Measurements from ENCODE around the gene CTDSPL.

CTDSPL gene

GRCh38 chr3:37888421-37888820 lies 26.7 kb downstream of the CTDSPL start:
- no peak for DNase-seq (ENCODE audit: low spot score)
- Histone ChIP-seq H3K4me3 (no peak overlapping the region), H3K27ac (no peak overlapping the region)
- TF ChIP-seq, protein P1, sequence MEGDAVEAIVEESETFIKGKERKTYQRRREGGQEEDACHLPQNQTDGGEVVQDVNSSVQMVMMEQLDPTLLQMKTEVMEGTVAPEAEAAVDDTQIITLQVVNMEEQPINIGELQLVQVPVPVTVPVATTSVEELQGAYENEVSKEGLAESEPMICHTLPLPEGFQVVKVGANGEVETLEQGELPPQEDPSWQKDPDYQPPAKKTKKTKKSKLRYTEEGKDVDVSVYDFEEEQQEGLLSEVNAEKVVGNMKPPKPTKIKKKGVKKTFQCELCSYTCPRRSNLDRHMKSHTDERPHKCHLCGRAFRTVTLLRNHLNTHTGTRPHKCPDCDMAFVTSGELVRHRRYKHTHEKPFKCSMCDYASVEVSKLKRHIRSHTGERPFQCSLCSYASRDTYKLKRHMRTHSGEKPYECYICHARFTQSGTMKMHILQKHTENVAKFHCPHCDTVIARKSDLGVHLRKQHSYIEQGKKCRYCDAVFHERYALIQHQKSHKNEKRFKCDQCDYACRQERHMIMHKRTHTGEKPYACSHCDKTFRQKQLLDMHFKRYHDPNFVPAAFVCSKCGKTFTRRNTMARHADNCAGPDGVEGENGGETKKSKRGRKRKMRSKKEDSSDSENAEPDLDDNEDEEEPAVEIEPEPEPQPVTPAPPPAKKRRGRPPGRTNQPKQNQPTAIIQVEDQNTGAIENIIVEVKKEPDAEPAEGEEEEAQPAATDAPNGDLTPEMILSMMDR (IDR thresholded peaks at IDR 0.05), result no peak

DNA sequence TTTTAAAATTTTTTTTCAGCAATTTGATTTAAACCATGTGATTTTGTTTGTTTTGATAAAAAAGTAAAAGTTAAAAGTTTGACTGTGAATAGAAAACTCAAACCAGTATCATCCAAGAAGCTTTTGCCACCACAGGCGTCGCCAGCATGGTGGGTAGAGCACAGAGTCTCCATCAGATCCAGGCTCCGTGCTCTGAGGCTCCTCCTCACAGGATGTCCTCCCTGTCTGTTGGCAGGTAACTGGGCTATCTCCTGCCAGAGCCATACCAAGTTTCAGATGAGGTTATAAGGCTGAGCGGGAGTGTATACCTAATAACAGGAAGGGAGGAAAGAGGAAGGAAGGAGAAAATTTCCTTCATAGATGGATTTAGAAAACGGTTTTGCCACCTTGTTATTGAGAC lies 28.8 kb downstream of the CTDSPL start:
- TF ChIP-seq, protein P1 (IDR thresholded peaks at IDR 0.05), result no peak
- H3K4me3 ChIP-seq, result no peak overlapping the region
- peak overlapping the region in 1 of 2 donors; percentile 10 for H3K27ac ChIP-seq
- no peak for DNase-seq (ENCODE audit: low spot score)

GRCh38 chr3:37891227-37891626 lies 29.5 kb downstream of the CTDSPL start:
- Histone ChIP-seq H3K27ac (peak overlapping the region in 1 of 2 donors; percentile 10), H3K4me3 (no peak overlapping the region)
- no peak for DNase-seq (ENCODE audit: low spot score)
- TF ChIP-seq, protein P1 (IDR thresholded peaks at IDR 0.05), result no peak

- H3K4me3 ChIP-seq, result peak overlapping the region; percentile 7
- TF ChIP-seq, protein P1 (IDR thresholded peaks at IDR 0.05), result no peak
- peak overlapping the region in 1 of 2 donors; percentile 26 for H3K27ac ChIP-seq
- no peak for DNase-seq (ENCODE audit: low spot score)
Observed at GRCh38 chr3:37892927-37893600, 31.4 kb downstream of the CTDSPL start.

GRCh38 chr3:37896827-37897226 lies 35.1 kb downstream of the CTDSPL start:
- peak overlapping the region in 1 of 2 donors; percentile 20 for H3K27ac ChIP-seq
- H3K4me3 ChIP-seq, result no peak overlapping the region
- no peak for DNase-seq (ENCODE audit: low spot score)
- TF ChIP-seq, protein P1 (IDR thresholded peaks at IDR 0.05), result no peak

DNA sequence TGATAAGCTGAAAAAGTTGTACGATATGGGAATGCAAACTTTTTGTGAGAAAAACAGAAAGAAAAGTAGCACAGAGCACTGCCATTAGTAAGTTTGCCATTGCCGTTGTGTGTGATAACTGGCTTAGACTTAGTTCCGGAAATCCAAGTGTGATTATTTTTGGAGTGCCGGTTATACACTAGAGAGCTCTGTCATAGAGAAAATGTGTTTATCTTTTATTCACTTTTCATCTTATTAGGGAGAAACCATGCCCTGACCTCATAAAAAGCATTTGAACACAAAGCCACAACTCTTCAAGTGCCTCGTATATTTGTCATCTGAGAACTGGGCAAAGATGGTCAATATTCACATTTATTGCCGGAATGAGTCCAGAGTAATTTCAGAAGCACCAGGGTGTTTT lies 36.1 kb downstream of the CTDSPL start:
- peak overlapping the region; percentile 26 for H3K4me3 ChIP-seq
- H3K27ac ChIP-seq, result peak overlapping the region in 1 of 2 donors; percentile 30
- TF ChIP-seq, protein P1 (IDR thresholded peaks at IDR 0.05), result no peak
- no peak for DNase-seq (ENCODE audit: low spot score)

DNA sequence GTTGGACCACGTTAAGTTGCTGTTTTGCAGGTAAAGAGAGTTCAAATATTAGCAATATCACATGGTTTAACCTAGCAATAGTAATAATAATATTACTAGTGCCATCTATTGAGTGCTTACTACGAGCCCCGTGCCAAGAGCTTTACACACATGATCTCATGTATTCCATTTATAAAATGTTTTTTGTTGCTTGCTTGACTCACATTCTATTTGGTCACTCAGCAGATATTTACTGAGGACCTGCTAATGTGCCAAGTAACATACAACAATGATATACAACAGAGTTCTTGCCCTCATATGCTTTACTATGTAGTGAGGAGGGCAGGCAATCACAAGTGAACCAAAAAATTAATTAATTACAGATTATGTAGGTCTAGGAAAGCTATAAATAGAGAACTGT lies 36.7 kb downstream of the CTDSPL start:
- TF ChIP-seq, protein P1 (IDR thresholded peaks at IDR 0.05), result no peak
- DNase-seq (ENCODE audit: low spot score), result no peak
- peak overlapping the region; percentile 26 for H3K4me3 ChIP-seq
- peak overlapping the region in 1 of 2 donors; percentile 30 for H3K27ac ChIP-seq

All from coronary artery (tissue), 2 donors.